Stimulated activated CD4-positive, alpha-beta T cell treated with anti-CD3 and anti-CD28 coated beads, Interleukin-15, amount 100 ng/mL, for 24 hours (primary cell): Measurements from ENCODE around the gene KDM1B.

Experiments
- DNase-seq: peaks from one replicate; pipeline ENCODE4 v3.0.0-alpha.2; 2020

KDM1B gene, protein sequence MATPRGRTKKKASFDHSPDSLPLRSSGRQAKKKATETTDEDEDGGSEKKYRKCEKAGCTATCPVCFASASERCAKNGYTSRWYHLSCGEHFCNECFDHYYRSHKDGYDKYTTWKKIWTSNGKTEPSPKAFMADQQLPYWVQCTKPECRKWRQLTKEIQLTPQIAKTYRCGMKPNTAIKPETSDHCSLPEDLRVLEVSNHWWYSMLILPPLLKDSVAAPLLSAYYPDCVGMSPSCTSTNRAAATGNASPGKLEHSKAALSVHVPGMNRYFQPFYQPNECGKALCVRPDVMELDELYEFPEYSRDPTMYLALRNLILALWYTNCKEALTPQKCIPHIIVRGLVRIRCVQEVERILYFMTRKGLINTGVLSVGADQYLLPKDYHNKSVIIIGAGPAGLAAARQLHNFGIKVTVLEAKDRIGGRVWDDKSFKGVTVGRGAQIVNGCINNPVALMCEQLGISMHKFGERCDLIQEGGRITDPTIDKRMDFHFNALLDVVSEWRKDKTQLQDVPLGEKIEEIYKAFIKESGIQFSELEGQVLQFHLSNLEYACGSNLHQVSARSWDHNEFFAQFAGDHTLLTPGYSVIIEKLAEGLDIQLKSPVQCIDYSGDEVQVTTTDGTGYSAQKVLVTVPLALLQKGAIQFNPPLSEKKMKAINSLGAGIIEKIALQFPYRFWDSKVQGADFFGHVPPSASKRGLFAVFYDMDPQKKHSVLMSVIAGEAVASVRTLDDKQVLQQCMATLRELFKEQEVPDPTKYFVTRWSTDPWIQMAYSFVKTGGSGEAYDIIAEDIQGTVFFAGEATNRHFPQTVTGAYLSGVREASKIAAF

DNA sequence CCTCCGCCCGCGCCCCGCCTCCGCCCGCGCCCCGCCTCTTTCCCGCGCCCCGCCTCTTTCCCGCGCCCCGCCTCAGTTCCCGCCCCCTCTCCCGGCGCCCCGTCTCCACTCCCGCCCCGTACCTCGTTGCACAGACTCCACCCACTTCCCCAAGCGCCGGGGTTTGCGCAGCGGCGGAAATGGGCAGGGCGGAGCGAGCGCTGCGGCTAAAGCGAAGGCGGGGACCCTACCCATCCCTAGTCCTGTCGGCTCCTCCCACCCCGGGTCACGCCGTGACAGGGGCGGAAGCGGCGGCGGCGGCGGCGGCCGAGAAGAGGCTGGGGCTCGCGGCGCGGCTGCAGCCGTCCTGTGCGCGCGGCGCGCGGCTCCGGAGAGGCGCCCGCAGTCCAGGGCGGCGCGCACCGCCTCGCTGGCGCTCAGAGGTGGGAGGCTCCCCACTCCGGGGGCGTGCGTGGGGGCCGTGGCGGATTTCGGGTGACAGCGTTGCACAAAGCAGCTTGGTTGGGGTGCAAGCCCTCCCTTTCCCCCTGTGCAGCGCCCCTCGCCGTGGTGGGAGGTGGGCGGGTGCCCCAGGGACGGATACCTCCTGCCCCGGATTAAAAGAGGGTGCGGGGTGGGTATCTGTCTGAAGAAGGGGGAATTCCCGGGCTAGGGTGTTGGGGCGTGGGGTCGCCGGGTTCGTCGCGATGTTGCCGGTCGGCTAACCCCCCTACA lies at the start of gene KDM1B:
KDM1B (plus strand) TSS at position 273 of the 714 bp plus-strand sequence. CDS start 4,474 bp downstream, outside the sequence.
- peak; percentile 98 for DNase-seq

DNA sequence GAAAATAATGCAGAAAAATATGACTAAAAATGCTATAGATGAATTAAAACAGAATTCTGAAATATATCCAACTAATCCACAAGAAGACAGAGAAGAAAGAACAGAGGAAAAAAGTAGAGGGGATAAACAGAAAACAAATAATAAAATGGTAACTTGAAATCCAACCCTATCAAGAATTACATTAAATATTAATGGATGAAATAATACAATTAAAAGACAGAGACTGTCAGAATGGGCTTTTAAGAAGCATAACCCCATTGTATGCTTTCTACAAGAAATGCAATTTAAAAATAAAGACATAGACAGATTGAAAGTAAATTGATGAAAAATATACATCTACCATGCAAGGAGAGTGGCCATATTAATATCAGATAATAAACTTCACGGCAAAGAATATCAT lies 48.2 kb upstream of the KDM1B start:
- DNase-seq, result no peak

DNA sequence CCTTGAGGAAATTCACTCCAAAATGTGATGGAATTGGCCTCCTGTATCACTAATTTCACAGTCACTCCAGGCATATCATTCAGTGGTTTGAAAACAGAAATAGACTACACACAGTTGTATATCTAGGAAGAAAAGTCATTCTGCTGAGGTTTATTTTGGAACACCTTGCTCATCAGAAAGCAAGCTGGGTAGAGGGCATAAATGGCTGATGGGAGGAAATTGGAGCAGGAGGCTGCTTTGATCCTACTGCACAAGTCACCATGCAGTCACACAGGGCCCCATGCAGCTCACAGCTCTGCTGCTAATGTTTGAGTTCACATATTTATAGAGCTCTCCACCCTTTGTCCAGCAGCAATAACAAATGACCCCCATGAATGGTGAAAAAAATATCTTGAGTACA lies 45.1 kb upstream of the KDM1B start:
- no peak for DNase-seq

DNA sequence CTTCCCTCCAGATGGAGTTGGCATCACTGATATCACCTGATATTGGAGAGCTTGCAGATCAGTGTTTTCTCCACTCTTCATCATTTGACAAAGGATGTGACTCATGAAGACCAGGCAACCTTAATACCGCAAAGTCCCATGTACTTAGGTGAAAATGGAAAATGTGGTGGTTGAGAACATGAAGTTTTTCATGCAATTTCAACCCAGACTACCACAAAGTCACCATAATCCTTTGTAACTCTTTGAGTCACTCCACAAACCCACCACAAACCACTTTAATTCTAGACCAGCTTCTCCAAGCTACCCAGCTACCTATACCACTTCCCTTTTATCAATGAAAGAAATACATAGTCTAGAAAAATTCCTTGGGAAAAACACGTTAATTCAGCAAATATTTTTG lies 39.9 kb upstream of the KDM1B start:
- DNase-seq, result peak; percentile 27

DNA sequence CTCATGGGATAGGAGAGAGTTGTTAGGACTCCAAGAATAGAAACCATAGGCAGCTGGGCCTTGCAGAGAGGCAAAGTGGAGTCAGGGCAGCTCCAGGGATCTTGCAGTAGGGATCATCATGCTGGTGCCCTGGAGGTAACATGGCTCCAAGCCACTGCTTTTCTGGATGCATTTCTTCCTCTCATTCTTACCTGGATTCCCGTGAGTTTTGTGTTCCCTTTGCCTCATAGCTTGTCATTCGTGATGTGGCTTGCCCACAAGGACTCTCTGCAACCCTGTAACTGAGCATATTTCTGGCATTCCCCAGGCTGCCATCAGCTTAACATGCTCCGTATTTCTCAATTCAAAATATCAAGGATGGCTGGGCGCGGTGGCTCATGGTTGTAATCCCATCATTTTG lies 38.1 kb upstream of the KDM1B start:
- DNase-seq, result no peak

DNA sequence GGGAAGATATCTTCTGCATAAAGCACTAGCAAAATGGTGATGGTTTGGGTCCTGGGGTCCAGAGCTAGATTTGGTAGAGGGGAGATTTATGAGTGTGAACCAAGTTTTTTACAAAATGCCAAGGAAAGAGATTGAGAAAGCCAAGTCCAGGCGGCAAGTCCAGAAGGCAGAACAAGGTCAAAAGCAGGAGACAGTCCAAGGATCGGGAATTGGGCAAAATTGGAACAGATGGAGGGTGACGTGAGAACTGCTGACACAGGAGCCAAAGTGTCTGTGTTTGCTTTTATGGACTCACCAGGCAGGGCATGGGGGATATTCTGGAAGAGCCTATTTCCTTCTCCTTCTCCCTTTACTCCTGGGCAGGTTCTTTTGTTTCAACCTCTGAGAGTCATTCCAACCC lies 36.9 kb upstream of the KDM1B start:
- no peak for DNase-seq

DNA sequence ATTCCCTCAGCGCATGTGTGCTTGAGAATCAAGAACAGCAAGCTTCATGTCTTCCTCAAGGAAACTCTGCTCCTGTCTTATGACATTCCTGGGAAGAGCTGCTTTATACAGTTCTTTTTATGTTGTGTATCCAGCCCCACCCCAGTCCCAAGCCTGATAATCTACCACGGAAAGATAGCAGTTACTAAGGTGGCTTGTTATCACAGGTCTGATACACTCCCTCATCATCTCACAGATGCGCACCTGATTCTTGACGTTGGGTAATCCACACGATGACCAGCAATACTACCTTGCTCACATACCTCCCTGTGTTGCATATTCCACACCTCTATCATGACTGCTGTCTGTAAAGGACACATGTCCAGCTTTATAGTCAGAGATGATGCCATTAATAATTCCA lies 36.0 kb upstream of the KDM1B start:
- DNase-seq, result no peak

DNA sequence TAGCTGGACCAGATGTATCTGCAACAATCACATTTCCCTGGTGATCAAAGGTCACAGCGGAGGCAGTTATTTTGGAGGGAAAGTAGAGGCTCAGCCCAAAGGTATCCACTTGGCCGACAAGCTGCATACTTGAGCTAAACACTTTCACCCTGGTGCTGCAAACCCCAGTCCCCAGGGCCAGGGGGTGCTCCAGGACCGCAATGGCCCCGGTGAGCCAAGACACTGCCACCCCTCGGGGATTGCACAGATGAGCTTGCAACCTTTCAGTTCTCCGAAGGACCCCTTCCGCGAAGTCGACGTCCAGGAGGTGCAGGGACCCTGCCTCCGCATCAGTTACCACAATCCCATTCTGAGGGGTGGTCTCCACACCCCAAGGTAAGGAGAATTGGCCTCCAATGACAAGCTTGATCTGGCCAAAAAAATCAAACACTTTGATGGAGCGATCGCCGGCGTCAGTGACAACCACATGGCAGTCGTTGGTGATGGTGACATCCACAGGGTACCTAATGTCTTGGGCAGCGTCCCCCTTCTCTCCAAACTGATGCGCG lies 33.6 kb upstream of the KDM1B start:
- DNase-seq, result no peak

DNA sequence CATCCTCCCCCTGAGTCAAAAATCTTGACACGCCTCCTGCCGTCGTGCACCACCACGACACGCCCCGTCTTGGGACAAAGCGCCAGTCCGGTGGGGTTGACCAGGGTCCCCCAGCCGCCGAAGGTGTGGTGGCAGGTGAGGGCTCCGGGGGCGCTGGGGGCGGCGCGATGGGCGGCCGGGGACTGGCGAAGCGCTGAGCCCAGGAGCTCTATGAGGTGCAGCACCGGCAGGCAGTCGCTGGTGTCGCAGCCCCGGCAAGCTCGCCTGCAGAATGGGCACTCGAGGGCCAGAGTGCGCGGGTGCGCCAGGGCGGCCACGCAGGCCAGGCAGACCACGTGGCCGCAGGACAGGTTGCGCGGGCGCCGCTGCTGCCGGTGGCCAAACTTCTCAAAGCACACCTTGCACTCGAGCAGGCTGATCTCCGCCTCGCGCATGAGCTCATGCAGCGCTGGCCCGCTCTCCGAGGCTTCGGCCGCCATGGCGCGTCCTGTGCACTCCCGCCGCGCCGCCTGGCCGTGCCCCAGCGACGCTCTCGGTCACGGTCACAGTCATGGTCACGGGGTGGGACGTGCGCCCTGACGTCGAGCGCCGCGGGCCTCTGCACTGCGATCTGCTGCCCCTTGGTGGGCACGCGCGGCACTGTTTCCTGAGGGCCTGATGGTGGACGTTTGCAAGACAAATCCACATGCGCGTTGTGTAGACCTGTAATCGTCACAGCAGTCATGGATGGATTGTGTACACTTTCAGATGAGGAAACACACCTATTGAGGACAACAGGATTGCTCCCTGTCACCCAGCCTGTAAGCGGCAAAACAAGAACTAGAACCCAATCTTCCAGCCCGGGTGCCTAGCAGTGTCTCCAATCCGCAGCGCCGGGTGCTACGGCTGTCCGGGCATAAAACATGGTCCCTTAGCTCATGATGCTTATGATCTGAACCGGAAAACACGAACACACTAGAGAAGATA lies 32.8 kb upstream of the KDM1B start, which contains the start of gene NHLRC1:
NHLRC1 (minus strand) TSS at position 550 of the 966 bp plus-strand sequence; CDS start at position 479, 71 bp downstream.
- peak; percentile 87 for DNase-seq

DNA sequence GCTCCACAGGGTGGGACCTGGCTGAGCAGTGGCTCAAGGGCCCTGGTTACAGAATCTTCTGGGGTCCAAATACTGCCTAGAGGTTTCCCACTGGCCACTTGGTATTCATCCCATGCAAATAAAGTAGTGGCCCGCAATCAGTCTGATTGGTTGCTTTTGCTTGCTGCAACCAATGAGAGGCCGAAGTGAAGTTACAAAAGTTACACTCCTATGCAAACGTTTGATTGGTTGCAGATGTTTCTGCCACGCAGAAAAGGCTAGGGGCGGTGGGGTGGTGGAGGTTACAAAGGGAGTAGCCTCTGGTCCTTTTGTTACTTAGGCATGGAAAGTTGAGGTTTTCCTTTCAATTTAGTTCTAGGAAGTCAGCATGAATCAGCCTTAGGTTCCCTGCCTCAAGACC lies 29.1 kb upstream of the KDM1B start:
- DNase-seq, result no peak

DNA sequence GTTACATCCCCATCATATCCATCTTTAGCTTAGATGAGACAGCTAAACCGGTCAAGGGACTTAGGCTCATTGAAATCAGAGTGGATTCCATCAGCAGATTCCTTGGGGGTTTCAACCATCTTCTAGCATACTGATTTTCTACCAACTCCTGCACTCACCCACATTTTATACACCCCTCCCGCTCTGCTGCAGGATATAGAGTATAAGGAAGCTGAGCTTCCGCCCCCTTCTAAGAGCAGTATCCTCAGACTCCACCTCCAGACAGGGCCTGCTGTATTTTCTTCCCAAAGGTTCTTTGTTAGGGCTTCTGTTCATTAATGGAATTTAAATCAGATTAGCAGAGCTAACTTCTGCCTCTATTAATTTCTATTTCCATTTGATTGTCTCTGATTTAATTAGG lies 22.9 kb upstream of the KDM1B start:
- DNase-seq, result no peak

DNA sequence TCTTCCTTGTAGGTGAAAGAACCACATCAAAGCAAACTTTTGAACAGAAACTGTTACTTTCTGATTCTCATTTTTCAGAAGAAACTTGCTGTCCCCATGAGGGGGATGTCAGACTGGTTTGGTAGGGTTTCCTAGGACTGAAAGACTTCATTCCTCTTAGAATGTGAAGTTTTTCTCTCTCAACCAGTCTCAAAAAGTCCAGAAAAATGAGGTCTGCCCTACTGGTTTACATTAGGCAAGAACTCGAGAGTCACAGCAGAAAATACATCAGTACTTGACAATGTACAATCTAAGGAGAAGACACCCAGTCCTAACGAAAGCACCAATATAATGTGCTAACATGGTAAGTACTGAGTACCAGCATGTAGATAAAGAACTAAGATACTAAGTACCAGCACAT lies 20.1 kb upstream of the KDM1B start:
- DNase-seq, result no peak

DNA sequence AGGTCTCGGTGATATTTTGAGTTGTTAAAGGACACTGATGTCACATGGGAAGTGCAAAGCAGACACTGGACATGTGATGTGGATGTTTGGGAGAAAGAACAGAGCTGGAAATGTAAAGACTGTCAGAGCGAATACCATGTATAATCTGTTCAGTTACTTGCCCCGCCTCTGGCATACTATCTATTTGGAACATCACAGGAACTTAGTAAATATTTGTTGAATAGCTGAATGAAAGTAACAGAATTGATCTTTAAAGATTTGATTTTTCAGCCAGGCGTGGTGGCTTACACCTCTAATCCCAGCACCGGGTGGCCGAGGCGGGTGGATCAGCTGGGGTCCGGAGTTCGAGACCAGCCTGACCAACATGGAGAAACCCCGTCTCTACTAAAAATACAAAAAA lies 19.0 kb upstream of the KDM1B start:
- DNase-seq, result no peak

DNA sequence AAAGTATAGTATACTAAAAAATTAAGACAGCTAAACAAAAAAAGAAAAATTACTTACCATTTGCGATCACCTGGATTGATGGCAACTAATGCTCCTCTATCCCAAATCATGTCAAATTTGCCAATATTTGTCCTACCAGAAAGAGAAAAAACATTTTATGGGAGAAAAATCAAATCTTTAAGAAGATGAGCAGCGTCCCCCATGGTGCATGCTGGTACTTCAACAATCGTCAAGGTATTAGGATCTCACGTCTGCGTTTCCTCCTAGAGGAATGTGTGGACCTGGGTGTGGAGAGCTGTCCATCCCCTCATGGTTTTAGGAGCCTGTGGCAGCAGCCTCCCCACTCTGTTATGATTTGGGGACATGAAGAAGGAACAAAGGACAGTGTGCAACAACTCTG lies 16.3 kb upstream of the KDM1B start:
- DNase-seq, result no peak

DNA sequence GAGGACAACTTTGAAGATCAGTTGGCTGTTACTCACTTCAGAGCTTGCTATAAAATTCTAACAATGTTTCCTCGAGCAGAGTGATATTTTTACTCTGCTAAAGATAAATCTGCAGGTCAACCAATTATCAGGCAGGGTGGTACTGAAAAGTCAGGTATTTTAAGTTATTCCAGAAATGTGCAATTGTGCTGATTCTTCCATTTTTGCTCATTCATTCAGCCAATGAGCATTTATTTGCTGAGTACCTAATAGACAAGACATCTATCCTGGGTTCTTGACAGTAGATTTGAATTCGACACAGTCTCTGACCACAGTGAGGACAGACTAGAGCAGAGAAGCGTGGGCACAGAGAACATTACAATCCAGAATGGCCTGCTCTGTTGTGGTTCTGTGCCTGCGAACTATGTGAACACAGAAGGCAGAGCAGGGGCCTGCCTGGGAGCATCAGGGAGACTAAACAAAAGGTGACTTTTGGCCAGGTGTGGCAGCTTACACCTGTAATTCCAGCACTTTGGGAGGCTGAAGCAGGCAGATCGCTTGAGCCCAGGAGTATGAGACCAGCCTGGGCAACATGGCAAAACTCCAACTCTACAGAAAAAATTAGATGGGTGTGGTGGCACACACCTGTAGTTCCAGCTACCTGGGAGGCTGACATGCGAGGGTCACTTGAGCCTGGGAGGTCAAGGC lies 15.1 kb upstream of the KDM1B start:
- no peak for DNase-seq

DNA sequence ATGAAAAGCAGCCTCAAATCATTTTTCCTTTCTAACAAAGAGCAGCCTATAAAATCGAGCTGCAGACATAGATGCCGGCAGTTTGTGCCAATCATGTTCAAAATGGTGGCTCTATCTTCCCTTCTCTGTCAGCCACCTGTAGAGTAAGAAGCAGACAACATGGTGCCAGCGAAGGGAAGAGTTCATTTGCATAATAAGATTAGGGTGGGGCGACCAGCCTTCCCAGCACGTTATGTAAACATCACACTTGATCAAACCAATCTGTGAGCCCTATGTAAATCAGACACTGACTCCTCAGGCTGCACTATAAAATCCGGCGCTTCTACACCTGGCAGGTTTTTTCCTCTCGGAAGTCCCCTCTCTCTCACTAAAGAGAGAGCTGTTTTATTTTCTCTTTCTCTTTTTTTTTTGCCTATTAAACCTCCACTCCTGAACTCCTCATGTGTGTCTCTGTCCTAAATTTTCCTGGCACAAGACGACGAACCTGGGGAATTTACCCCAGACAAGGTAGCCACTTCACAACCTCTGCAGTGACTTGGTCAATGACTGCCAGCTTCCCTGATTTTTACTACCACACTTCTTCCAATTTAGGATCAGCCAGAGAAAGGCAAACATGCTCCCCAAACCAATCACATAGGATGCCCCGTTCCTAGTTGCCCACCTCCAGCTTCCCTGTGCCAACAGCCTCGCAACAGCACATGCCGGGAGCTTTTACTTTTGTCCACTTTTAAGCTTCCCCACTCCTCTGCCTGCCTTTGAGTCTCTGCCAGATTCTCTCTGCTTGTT lies 13.2 kb upstream of the KDM1B start:
- DNase-seq, result no peak

DNA sequence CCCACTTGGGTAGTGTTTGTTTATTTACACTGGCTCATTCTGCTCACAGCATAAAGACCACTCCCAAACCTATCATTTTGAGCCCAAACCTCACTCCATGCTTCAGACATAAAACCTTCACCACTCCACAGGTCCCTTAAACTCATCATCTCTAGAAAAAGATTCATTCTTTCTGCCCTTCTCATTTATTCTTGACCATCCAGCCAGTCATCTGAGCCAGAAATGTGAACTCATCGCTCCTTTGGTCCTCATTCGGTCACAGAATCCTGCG lies 12.7 kb upstream of the KDM1B start:
- DNase-seq, result no peak

DNA sequence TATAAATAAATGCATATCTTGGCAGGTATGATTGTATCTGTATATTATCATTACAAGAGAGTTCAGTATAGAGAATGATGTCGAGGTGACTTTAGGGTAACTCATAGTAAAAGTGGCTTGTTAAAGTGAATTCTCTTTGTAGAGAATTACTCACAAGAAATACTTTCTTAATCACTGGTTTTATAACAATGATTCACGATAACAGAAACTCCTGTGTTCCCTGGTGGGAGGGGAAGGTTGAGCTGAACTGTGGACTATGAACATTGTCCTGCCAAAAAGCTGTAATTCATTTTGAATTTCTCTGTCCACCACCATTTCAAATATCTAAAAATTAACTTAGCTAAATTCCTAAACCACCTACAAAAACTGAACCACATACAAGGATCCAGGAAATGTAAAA lies 8.1 kb upstream of the KDM1B start:
- peak; percentile 8 for DNase-seq

DNA sequence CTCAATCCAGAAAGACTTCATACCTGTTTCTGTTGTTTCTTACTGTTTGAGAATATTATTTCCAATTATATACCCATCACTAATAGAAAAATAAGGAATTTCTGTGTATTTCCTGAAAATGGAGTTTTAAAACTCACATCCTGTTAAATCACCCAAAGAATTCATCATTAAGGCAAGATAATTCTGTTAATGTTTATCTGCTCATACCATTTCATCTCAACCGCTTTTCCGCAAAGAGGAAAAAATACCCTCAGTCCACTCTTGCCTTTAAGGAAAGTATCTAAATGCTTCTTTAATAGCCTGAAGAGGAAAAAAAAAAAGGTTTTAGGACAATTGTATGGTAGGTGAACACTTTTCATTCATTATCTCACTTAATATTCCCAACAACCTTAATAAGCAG lies 7.6 kb upstream of the KDM1B start:
- no peak for DNase-seq

DNA sequence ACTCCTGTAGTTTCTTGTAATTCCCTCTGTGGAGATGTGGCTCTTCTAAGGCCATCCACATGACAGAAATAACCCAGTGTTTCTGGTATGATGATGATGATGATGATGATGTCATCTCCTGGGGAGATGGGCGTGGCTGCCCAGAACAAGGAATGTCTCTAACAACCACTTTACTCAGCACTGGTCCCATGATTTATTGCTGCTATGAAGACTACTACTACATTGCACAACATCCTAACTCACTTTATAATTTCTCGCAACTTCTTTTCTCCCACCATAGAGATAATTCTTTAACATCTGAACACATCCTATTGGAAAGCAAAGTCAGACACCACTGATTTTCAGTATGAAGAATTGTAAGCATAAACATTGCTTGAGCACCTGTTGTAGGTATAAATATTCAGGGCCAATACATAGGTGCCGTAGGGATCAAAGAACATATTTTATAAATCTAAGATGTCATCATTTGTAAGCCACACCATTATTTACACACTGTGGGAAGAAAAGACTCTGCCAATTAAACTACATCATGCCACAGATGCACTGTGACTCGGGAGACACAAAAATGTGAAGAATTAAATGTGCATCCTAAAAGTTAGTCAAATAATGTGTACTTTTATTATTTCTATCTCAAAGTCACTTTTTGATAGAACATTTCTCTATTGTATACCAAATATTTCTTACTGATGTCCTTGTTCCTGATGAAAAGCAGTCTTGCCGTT lies 6.8 kb upstream of the KDM1B start:
- DNase-seq, result no peak
